K562 (cell line): ENCODE data around the gene GCGR. TPM values are rescaled to one million over a fixed set of nuclear protein-coding genes. Genes with fewer than 3 reads are reported as not detected.

Experiments used
- ATAC-seq: fragments of 200-7000 bp; cut with Tn5 transposase; 3 replicates; pipeline ENCODE4 v1.9.1; 2020; ENCODE audit warnings: moderate library complexity
- BruUV-seq: library from RNA; stranded (reverse); fragments of 400-500 nt; replicated peaks from 2 replicates; lab custom pipeline; 2021; lab: Mats Ljungman, UMichigan
- CTCF ChIA-PET: fragments of 300-600 bp; formaldehyde crosslinking; extraction: SDS; loops from one replicate; lab custom pipeline; 2021; ENCODE audit warnings: low intra/inter-chr PET ratio; lab: Yijun Ruan, JAX
- POLR2A ChIA-PET: fragments of 300-600, 350-650 bp; sonication (Branson Sonifier 250); formaldehyde crosslinking; extraction: SDS; loops from one replicate; lab custom pipeline; 2021; ENCODE audit warnings: antibody characterized with exemption, inconsistent platforms; lab: Yijun Ruan, JAX
- DNase-seq, 4 experiments: peaks; one replicate each; pipeline versions ENCODE4 v3.0.0 to v3.0.0-alpha.2; 2011 to 2018; ENCODE audit warnings: low spot score in 3 of 4, mixed read lengths in 3 of 4; ENCODE audit errors: extremely low read depth in 1 of 4
- FAIRE-seq: peaks from 2 replicates; lab custom pipeline; 2011; peaks lifted over from hg19 to GRCh38; lab: Jason Lieb, UNC
- H2AFZ ChIP-seq: 2 replicates; pipeline ENCODE4 v1.6.0; 2011; ENCODE audit warnings: low read depth, low read length, control low read depth, inconsistent platforms
- H3K27ac ChIP-seq: fragments of 200-600 bp; 3 replicates; pipeline ENCODE4 v1.8.0; 2011; ENCODE audit warnings: low read depth, mild to moderate bottlenecking, control low read depth, inconsistent platforms, low read length, moderate library complexity, mixed read lengths; ENCODE audit errors: extremely low read depth
- H3K27me3 ChIP-seq, 2 experiments: fragments of 300-600 bp in 1 of 2; 2 replicates in 1 of 2; 3 replicates in 1 of 2; pipeline versions ENCODE4 v1.6.0 to v1.8.0; 2011; ENCODE audit warnings: inconsistent platforms in 2 of 2, low read length in 2 of 2, mild to moderate bottlenecking in 1 of 2, mixed read lengths in 1 of 2, moderate library complexity in 1 of 2; ENCODE audit not compliant: control insufficient read depth in 2 of 2, insufficient read depth in 2 of 2
- H3K36me3 ChIP-seq: fragments of 300-600 bp; 3 replicates; pipeline ENCODE4 v1.8.0; 2011; ENCODE audit warnings: mild to moderate bottlenecking, low read length, inconsistent platforms; ENCODE audit not compliant: control insufficient read depth, insufficient read depth
- H3K4me1 ChIP-seq, 2 experiments: fragments of 200-600 bp in 1 of 2; replicated peaks in 1 of 2; 2 replicates in 1 of 2; 3 replicates in 1 of 2; pipeline versions ENCODE4 v1.5.1 to v1.8.0; 2011; ENCODE audit warnings: inconsistent platforms in 2 of 2, low read length in 2 of 2, mild to moderate bottlenecking in 1 of 2, mixed read lengths in 1 of 2, moderate library complexity in 1 of 2; ENCODE audit not compliant: control insufficient read depth in 2 of 2, insufficient read depth in 2 of 2
- H3K4me2 ChIP-seq: 2 replicates; pipeline ENCODE4 v1.6.1; 2011; ENCODE audit warnings: low read length, control low read depth, inconsistent platforms, mixed read lengths; ENCODE audit not compliant: insufficient read depth
- H3K4me3 ChIP-seq: fragments of 200-600 bp; sonication (generic), shearing (Covaris generic); 2 replicates; pipeline ENCODE4 v1.5.1; 2016; ENCODE audit warnings: control low read depth, inconsistent platforms
- H3K79me2 ChIP-seq: fragments of 200-600 bp; 3 replicates; pipeline ENCODE4 v1.8.0; 2011; ENCODE audit warnings: low read length, inconsistent platforms; ENCODE audit not compliant: control insufficient read depth, insufficient read depth
- H3K9ac ChIP-seq, 2 experiments: 2 replicates each; pipeline versions ENCODE4 v1.6.0 to v1.6.1; 2011; ENCODE audit warnings: low read depth in 2 of 2, low read length in 2 of 2, control low read depth in 1 of 2, inconsistent platforms in 1 of 2, mild to moderate bottlenecking in 1 of 2, mixed read lengths in 1 of 2; ENCODE audit not compliant: insufficient read depth in 1 of 2
- H3K9me1 ChIP-seq: one replicate; pipeline ENCODE4 v1.6.0; 2011; ENCODE audit warnings: inconsistent platforms, mild to moderate bottlenecking, low read length, moderate library complexity; ENCODE audit not compliant: control insufficient read depth, insufficient read depth
- H3K9me3 ChIP-seq: replicated peaks from 2 replicates; pipeline ENCODE4 v1.5.1; 2011; ENCODE audit warnings: low read depth, low read length, inconsistent platforms; ENCODE audit not compliant: control insufficient read depth, insufficient read depth
- H4K20me1 ChIP-seq: replicated peaks from 2 replicates; pipeline ENCODE4 v1.6.1; 2011; ENCODE audit warnings: low read length, inconsistent platforms, mixed read lengths; ENCODE audit not compliant: control insufficient read depth, insufficient read depth
- ARID1B ChIP-seq: fragments of 450-650 bp; IDR thresholded peaks from 2 replicates; pipeline ENCODE4 v1.6.1; 2016; ENCODE audit warnings: antibody characterized with exemption, mild to moderate bottlenecking, inconsistent platforms
- CTBP1 ChIP-seq: fragments of 450-650 bp; IDR thresholded peaks from 2 replicates; pipeline ENCODE4 v1.6.1; 2016; ENCODE audit warnings: borderline replicate concordance
- CXXC5 ChIP-seq: fragments of 250-450 bp; sonication (Bioruptor Pico); IDR thresholded peaks from 2 replicates; pipeline ENCODE4 v1.8.0; 2022; ENCODE audit warnings: inconsistent platforms, mild to moderate bottlenecking, moderate library complexity
- HDAC1 ChIP-seq, 2 experiments: fragments of 450-650 bp; IDR thresholded peaks; 2 replicates each; pipeline ENCODE4 v1.6.1; 2016 to 2017; ENCODE audit warnings: inconsistent platforms in 1 of 2, mild to moderate bottlenecking in 1 of 2, moderate library complexity in 1 of 2
- TAL1 ChIP-seq: fragments of 450-650 bp; IDR thresholded peaks from 2 replicates; pipeline ENCODE4 v1.6.1; 2016; ENCODE audit warnings: mild to moderate bottlenecking
- TBP ChIP-seq: optimal IDR thresholded peaks from 2 replicates; pipeline ENCODE3; 2011; ENCODE audit warnings: low read depth, low read length, improper control_type of control experiment
- TOE1 ChIP-seq, 2 experiments: fragments of 450-650 bp in 1 of 2; sonication (generic) in 1 of 2; formaldehyde crosslinking in 1 of 2; IDR thresholded peaks; 2 replicates each; pipeline versions ENCODE4 v1.7.1 to v1.8.0; 2016 to 2022; ENCODE audit warnings: borderline replicate concordance in 2 of 2, mild to moderate bottlenecking in 2 of 2, antibody characterized with exemption in 1 of 2, inconsistent platforms in 1 of 2, low read depth in 1 of 2, missing genetic modification reagents in 1 of 2, moderate library complexity in 1 of 2
- ZNF143 ChIP-seq: sonication (generic); formaldehyde crosslinking; IDR thresholded peaks from 2 replicates; pipeline ENCODE4 v1.9.0; 2022; ENCODE audit warnings: mild to moderate bottlenecking, missing genetic modification reagents
- ZNF224 ChIP-seq: sonication (generic); formaldehyde crosslinking; IDR thresholded peaks from 2 replicates; pipeline ENCODE4 v1.8.0; 2022; ENCODE audit warnings: mild to moderate bottlenecking, missing genetic modification reagents
- ZNF75A ChIP-seq: fragments of 450-650 bp; formaldehyde crosslinking; IDR thresholded peaks from 2 replicates; pipeline ENCODE4 v1.4.0; 2020; ENCODE audit warnings: mild to moderate bottlenecking
- WGBS: fragments of 100-300 bp; shearing (Covaris generic); methylation state at CpG from one replicate; pipeline ENCODE4 v1.1.6; 2016; ENCODE audit warnings: low coverage, mixed read lengths; ENCODE audit not compliant: insufficient coverage; ENCODE audit errors: missing lambda C conversion rate; 5-methylcytosine and 5-hydroxymethylcytosine counted together
- in situ Hi-C: fragments of 300-500 bp; cut with MboI; formaldehyde crosslinking; loops from 4 replicates; pipeline ENCODE4 v1.15.0; 2018; ENCODE audit warnings: inconsistent platforms, mixed read lengths
- intact Hi-C: fragments of 100-400 bp; cut with micrococcal nuclease; formaldehyde crosslinking; loops from 2 replicates; pipeline ENCODE4 v1.14.2; 2022
- polyA plus RNA-seq, 8 experiments: library from polyadenylated mRNA; depleted of rRNA in 4 of 8; stranded (reverse) in 5 of 8; unstranded in 3 of 8; fragments of >200 nt; fragmentation: Nextera tagmentation in 2 of 8; fragmentation: Illumina TruSeq in 1 of 8; extraction: Ambion mirVana in 2 of 8; extraction: Trizol in 1 of 8; gene quantifications; 2 replicates each; pipeline versions ENCODE4 v1.2.1 to v1.2.3, GENCODE V29; 2011 to 2014; ENCODE audit warnings: inconsistent platforms in 1 of 8, missing spikeins in 1 of 8
- total RNA-seq, 7 experiments: library from RNA; depleted of rRNA in 6 of 7; stranded (reverse); fragments of >200 nt in 6 of 7; fragmentation: Illumina TruSeq in 2 of 7; extraction: Trizol in 2 of 7; gene quantifications; 2 replicates each; pipeline versions ENCODE4 v1.2.1 to v1.2.3, GENCODE V29; 2011 to 2021; ENCODE audit warnings: low replicate concordance in 1 of 7
- TF ChIP-seq, protein P1 (sequence below): sonication (generic); formaldehyde crosslinking; IDR thresholded peaks from 2 replicates; pipeline ENCODE4 v1.8.0; 2022; ENCODE audit warnings: mild to moderate bottlenecking, missing genetic modification reagents
- TF ChIP-seq, protein P2 (sequence below): fragments of 200-800 bp; sonication (Bioruptor generic); IDR thresholded peaks from 2 replicates; pipeline ENCODE4 v1.6.1; 2017; ENCODE audit warnings: missing genetic modification characterization, missing compliant biosample characterization
- TF ChIP-seq, protein P3 (sequence below), 2 experiments: fragments of 200-800 bp in 1 of 2; sonication (Bioruptor generic) in 1 of 2; sonication (generic) in 1 of 2; formaldehyde crosslinking in 1 of 2; IDR thresholded peaks in 1 of 2; conservative IDR thresholded peaks in 1 of 2; 2 replicates each; pipeline versions ENCODE4 v1.5.0 to v1.6.1; 2016 to 2020; ENCODE audit warnings: missing compliant biosample characterization in 1 of 2, missing genetic modification characterization in 1 of 2, missing genetic modification reagents in 1 of 2
- TF ChIP-seq, protein P4 (sequence below), 3 experiments: fragments of 200-800 bp in 1 of 3; sonication (Bioruptor generic) in 1 of 3; sonication (generic) in 1 of 3; formaldehyde crosslinking in 1 of 3; IDR thresholded peaks; 2 replicates each; pipeline versions ENCODE4 v1.6.1 to v1.8.0; 2016 to 2022; ENCODE audit warnings: mild to moderate bottlenecking in 2 of 3, missing compliant biosample characterization in 2 of 3, missing genetic modification characterization in 2 of 3, missing genetic modification reagents in 1 of 3

Gene GCGR
- total and polyA plus RNA-seq, 9 of the 15 experiments (the other 6 are each of a cell fraction or from before 2014, with no cell fraction given), result not detected

DNA sequence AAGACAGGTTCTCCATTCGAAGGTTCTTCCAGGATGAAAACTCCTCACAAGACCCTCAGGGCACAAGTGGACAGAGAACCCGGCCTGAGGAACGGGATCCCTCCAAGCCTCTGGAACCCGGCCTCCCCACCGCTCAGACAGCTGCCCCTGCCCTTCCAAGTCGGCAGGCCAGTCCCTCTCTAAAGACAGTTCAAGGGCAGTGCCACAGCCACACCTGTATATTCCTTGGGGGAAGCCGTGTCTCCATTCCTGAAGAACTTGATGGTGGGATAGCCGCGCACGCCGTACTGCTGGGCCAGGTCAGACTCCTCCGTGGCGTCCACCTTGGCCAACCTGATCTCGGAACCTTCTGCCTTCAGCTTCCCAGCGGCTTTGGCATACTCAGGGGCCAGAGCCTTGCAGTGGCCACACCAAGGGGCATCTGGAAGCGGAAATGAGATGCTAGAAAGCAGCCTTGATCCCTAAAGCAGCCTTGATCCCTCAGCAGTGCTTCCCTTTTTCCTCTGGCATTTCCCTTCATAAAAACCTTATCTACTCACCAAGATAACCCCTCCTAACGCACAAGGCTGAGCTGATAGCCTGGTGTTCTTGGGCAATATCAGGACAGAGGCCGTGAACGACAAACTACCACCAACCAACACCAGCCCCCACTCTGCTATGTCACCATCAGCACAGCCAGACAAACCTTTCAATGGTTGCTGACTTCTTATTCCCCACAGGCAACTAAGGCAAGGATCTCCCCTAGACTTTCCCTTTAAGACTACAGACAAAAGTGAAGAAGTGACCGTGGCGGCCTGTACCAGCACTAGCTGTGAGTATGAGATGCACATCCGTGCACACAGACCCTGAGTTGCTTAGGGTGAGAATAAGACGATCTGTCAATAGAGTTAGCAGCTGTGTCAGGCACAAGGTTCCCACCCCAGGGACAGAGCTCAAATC lies 55.3 kb downstream of the GCGR start:
- Histone ChIP-seq H3K79me2 (peaks cover 91% of the 10 kb centered on the region), H3K4me1 (peaks cover 29 to 47% of the 10 kb centered on the region in 2 experiments), H3K9me3 (no peaks in the 10 kb centered on the region), H3K9ac (peak overlapping the region; percentile 99), H4K20me1 (peaks cover 27% of the 10 kb centered on the region), H2AFZ (no peak overlapping the region), H3K36me3 (peaks cover 81% of the 10 kb centered on the region), H3K9me1 (peaks cover 16% of the 10 kb centered on the region), H3K4me3 (peak overlapping the region; percentile 94), H3K27me3 (no peaks in the 10 kb centered on the region), H3K4me2 (peak overlapping the region; percentile 99), H3K27ac (peak overlapping the region; percentile 94)
- in situ Hi-C loops, result no loop called here
- BruUV-seq, result TSS peak; percentile 64
- ATAC-seq, result no peak
- ChIA-PET CTCF (no interaction called here), POLR2A (interaction anchor here (0.5 to 2.5 kb wide), 20 partner anchors 8 to 370 kb away, joined by 3 to 21 read pairs (median 4); partner anchors contain the start of genes ARHGDIA, MCRIP1 and SLC25A10)
- WGBS, result 38% methylated on average over 22 of the region's 23 CpGs
- FAIRE-seq, result peak; percentile 76
- DNase-seq, result peak in 2 of 4 experiments; percentile 8 to 46
- intact Hi-C loops, result no loop called here
- 0 out of 2 replicates have a peak, but pooled peaks have one; percentile 48 for TF ChIP-seq ZNF224 (CRISPR knock-in tag)
- peak; percentile 76 for TF ChIP-seq TBP
- TF ChIP-seq, protein P1, sequence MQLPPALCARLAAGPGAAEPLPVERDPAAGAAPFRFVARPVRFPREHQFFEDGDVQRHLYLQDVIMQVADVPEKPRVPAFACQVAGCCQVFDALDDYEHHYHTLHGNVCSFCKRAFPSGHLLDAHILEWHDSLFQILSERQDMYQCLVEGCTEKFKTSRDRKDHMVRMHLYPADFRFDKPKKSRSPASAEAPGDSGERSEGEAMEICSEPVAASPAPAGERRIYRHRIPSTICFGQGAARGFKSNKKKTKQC (CRISPR knock-in tag), result peak; percentile 52; the same call in 1 of the 2 replicates
- TF ChIP-seq, protein P2, sequence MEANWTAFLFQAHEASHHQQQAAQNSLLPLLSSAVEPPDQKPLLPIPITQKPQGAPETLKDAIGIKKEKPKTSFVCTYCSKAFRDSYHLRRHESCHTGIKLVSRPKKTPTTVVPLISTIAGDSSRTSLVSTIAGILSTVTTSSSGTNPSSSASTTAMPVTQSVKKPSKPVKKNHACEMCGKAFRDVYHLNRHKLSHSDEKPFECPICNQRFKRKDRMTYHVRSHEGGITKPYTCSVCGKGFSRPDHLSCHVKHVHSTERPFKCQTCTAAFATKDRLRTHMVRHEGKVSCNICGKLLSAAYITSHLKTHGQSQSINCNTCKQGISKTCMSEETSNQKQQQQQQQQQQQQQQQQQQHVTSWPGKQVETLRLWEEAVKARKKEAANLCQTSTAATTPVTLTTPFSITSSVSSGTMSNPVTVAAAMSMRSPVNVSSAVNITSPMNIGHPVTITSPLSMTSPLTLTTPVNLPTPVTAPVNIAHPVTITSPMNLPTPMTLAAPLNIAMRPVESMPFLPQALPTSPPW (CRISPR knock-in tag), result peak; percentile 11; the same call in 1 of the 2 replicates
- TF ChIP-seq, protein P3, sequence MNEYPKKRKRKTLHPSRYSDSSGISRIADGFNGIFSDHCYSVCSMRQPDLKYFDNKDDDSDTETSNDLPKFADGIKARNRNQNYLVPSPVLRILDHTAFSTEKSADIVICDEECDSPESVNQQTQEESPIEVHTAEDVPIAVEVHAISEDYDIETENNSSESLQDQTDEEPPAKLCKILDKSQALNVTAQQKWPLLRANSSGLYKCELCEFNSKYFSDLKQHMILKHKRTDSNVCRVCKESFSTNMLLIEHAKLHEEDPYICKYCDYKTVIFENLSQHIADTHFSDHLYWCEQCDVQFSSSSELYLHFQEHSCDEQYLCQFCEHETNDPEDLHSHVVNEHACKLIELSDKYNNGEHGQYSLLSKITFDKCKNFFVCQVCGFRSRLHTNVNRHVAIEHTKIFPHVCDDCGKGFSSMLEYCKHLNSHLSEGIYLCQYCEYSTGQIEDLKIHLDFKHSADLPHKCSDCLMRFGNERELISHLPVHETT (CRISPR knock-in tag; conservative IDR thresholded peaks at IDR 0.05 in 1 of 2, IDR thresholded peaks at IDR 0.05 in 1 of 2), result no peak
- TF ChIP-seq ZNF143 (CRISPR knock-in tag), result peak; percentile 8; the same call in 1 of the 2 replicates
- TF ChIP-seq TAL1, result peak; percentile 31
- peak; percentile 55 for TF ChIP-seq CXXC5 (CRISPR knock-in tag)
- TF ChIP-seq TOE1 (IDR thresholded peaks at IDR 0.05; ENCODE audit: borderline replicate concordance), result 0 out of 2 replicates have a peak, but pooled peaks have one; percentile 16
- no peak for TF ChIP-seq TOE1 (CRISPR knock-in tag; IDR thresholded peaks at IDR 0.05; ENCODE audit: borderline replicate concordance, low read depth)
- TF ChIP-seq, protein P4, sequence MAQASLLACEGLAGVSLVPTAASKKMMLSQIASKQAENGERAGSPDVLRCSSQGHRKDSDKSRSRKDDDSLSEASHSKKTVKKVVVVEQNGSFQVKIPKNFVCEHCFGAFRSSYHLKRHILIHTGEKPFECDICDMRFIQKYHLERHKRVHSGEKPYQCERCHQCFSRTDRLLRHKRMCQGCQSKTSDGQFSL (CRISPR knock-in tag; IDR thresholded peaks at IDR 0.05), result peak; percentile 42; the same call in 1 of the 2 replicates
- TF ChIP-seq, protein P4 (tag; IDR thresholded peaks at IDR 0.05), result no peak; a peak in 1 of 4 replicates
- no peak for TF ChIP-seq ZNF75A
- TF ChIP-seq CTBP1, result 0 out of 2 replicates have a peak, but pooled peaks have one; percentile 26
- peak in 1 of 2 experiments; percentile 42; a peak in 1 of 4 replicates for TF ChIP-seq HDAC1 (IDR thresholded peaks at IDR 0.05)
- peak; percentile 60; the same call in 1 of the 2 replicates for TF ChIP-seq ARID1B
